ENCODE measurements around the gene GRXCR1. TPM values are rescaled to one million over a fixed set of nuclear protein-coding genes. Genes with fewer than 3 reads are reported as not detected.

GRXCR1 gene
- total RNA-seq, 1 donor from 2014 or later, result not detected

GRCh38 chr4:42865572-42866189, 26.8 kb upstream of the GRXCR1 start:
- TF ChIP-seq CTCF (IDR thresholded peaks at IDR 0.05; ENCODE audit: insufficient read depth, low read length, poor library complexity, severe bottlenecking), result peak; percentile 70
- peak; percentile 9 for DNase-seq (ENCODE audit: low read depth)
- H3K27me3 ChIP-seq (ENCODE audit: control insufficient read depth, insufficient read depth, low read length), result peaks cover 3% of the 10 kb centered on the region

GRCh38 chr4:42871261-42871660, 21.3 kb upstream of the GRXCR1 start:
- no peaks in the 10 kb centered on the region for H3K36me3 ChIP-seq (ENCODE audit: control insufficient read depth, insufficient read depth, low read length)
- no peak for TF ChIP-seq CTCF (IDR thresholded peaks at IDR 0.05; ENCODE audit: insufficient read depth, low read length, poor library complexity, severe bottlenecking)
- peaks cover 3% of the 10 kb centered on the region for H3K27me3 ChIP-seq (ENCODE audit: control insufficient read depth, insufficient read depth, low read length)
- no peak for DNase-seq (ENCODE audit: low read depth)
- H3K4me3 ChIP-seq (ENCODE audit: low read depth, low read length), result no peak overlapping the region

More at GRCh38 chr4:42865572-42866189, 26.8 kb upstream of the GRXCR1 start:
- H3K36me3 ChIP-seq (ENCODE audit: control insufficient read depth, insufficient read depth, low read length), result no peaks in the 10 kb centered on the region
- H3K4me3 ChIP-seq (ENCODE audit: low read depth, low read length), result no peak overlapping the region

- Histone ChIP-seq H3K36me3 (ENCODE audit: control insufficient read depth, insufficient read depth, low read length) (no peaks in the 10 kb centered on the region), H3K4me3 (ENCODE audit: low read depth, low read length) (no peak overlapping the region), H3K27me3 (ENCODE audit: control insufficient read depth, insufficient read depth, low read length) (peaks cover 3% of the 10 kb centered on the region)
- DNase-seq (ENCODE audit: low read depth), result no peak
- TF ChIP-seq CTCF (IDR thresholded peaks at IDR 0.05; ENCODE audit: insufficient read depth, low read length, poor library complexity, severe bottlenecking), result no peak
Measured at GRCh38 chr4:42871671-42872290, 20.7 kb upstream of the GRXCR1 start.

GRCh38 chr4:42878863-42879262, 13.7 kb upstream of the GRXCR1 start:
- H3K4me3 ChIP-seq (ENCODE audit: low read depth, low read length), result no peak overlapping the region
- no peak for TF ChIP-seq CTCF (IDR thresholded peaks at IDR 0.05; ENCODE audit: insufficient read depth, low read length, poor library complexity, severe bottlenecking)
- no peaks in the 10 kb centered on the region for H3K36me3 ChIP-seq (ENCODE audit: control insufficient read depth, insufficient read depth, low read length)
- H3K27me3 ChIP-seq (ENCODE audit: control insufficient read depth, insufficient read depth, low read length), result no peaks in the 10 kb centered on the region
- DNase-seq (ENCODE audit: low read depth), result no peak

- no peak for DNase-seq (ENCODE audit: low read depth)
- TF ChIP-seq CTCF (IDR thresholded peaks at IDR 0.05; ENCODE audit: insufficient read depth, low read length, poor library complexity, severe bottlenecking), result no peak
- Histone ChIP-seq H3K4me3 (ENCODE audit: low read depth, low read length) (no peak overlapping the region), H3K36me3 (ENCODE audit: control insufficient read depth, insufficient read depth, low read length) (no peaks in the 10 kb centered on the region), H3K27me3 (ENCODE audit: control insufficient read depth, insufficient read depth, low read length) (no peaks in the 10 kb centered on the region)
Measured at GRCh38 chr4:42881253-42881652, 11.3 kb upstream of the GRXCR1 start.

- Histone ChIP-seq H3K27me3 (ENCODE audit: control insufficient read depth, insufficient read depth, low read length) (no peaks in the 10 kb centered on the region), H3K36me3 (ENCODE audit: control insufficient read depth, insufficient read depth, low read length) (no peaks in the 10 kb centered on the region), H3K4me3 (ENCODE audit: low read depth, low read length) (no peak overlapping the region)
- no peak for TF ChIP-seq CTCF (IDR thresholded peaks at IDR 0.05; ENCODE audit: insufficient read depth, low read length, poor library complexity, severe bottlenecking)
- no peak for DNase-seq (ENCODE audit: low read depth)
Measured at GRCh38 chr4:42891644-42892043, 869 bp upstream of the GRXCR1 start.
